Limb (tissue), 2 donors: ENCODE data around the gene MYO5C.
"Not testable (repeated sequence)": the region's sequence is repeated elsewhere in the genome, so short reads cannot be mapped to it uniquely, and the experiment has no call there.

ENCODE experiments used
- DNase-seq, 2 donors: peaks; one replicate each; pipeline ENCODE4 v3.0.0-alpha.2; 2016; ENCODE audit errors: extremely low spot score in 2 of 2

Gene MYO5C

GRCh38 chr15:52308446-52309153 lies 13.0 kb upstream of the MYO5C start:
- DNase-seq = no peak

- DNase-seq = no peak
Measured at GRCh38 chr15:52307847-52308246, 12.2 kb upstream of the MYO5C start.

GRCh38 chr15:52306270-52306669 lies 10.7 kb upstream of the MYO5C start:
- DNase-seq = no peak

GRCh38 chr15:52303093-52303772 lies 7.6 kb upstream of the MYO5C start:
- DNase-seq = no peak

GRCh38 chr15:52301265-52301847 lies 5.8 kb upstream of the MYO5C start:
- DNase-seq = no peak

- DNase-seq = no peak
Measured at GRCh38 chr15:52294881-52295420, 653 bp downstream of the MYO5C start.

- DNase-seq = no peak
Measured at GRCh38 chr15:52292780-52293392, 2.7 kb downstream of the MYO5C start.

GRCh38 chr15:52291204-52291603 lies 4.4 kb downstream of the MYO5C start:
- DNase-seq = no peak

- DNase-seq = no peak
Measured at GRCh38 chr15:52290800-52291199, 4.8 kb downstream of the MYO5C start.

- DNase-seq = no peak
Measured at GRCh38 chr15:52290329-52290728, 5.3 kb downstream of the MYO5C start.

- DNase-seq = no peak
Measured at GRCh38 chr15:52289629-52290081, 5.9 kb downstream of the MYO5C start.

GRCh38 chr15:52288986-52289385 lies 6.6 kb downstream of the MYO5C start:
- no peak for DNase-seq

- no peak for DNase-seq
Measured at GRCh38 chr15:52288051-52288942, 7.3 kb downstream of the MYO5C start.

- no peak for DNase-seq
Measured at GRCh38 chr15:52287114-52287513, 8.5 kb downstream of the MYO5C start.

GRCh38 chr15:52285941-52286340 lies 9.7 kb downstream of the MYO5C start:
- DNase-seq = not testable (repeated sequence)

- no peak for DNase-seq
Measured at GRCh38 chr15:52284164-52284563, 11.4 kb downstream of the MYO5C start.

GRCh38 chr15:52283281-52283680 lies 12.3 kb downstream of the MYO5C start:
- no peak for DNase-seq

- no peak for DNase-seq
Measured at GRCh38 chr15:52282418-52282817, 13.2 kb downstream of the MYO5C start.

- no peak for DNase-seq
Measured at GRCh38 chr15:52281085-52282035, 14.2 kb downstream of the MYO5C start.
